ENCODE measurements around the gene XNDC1N. TPM values are rescaled to one million over a fixed set of nuclear protein-coding genes. Genes with fewer than 3 reads are reported as not detected.
A peak's percentile ranks its signal among the peaks of the same experiment; 100 is the strongest.

Gene XNDC1N
- total and polyA plus RNA-seq, 2 of the 13 experiments (the other 11 are each of a cell fraction or from before 2014, with no cell fraction given) = 3.4 to 7.5 TPM

DNA sequence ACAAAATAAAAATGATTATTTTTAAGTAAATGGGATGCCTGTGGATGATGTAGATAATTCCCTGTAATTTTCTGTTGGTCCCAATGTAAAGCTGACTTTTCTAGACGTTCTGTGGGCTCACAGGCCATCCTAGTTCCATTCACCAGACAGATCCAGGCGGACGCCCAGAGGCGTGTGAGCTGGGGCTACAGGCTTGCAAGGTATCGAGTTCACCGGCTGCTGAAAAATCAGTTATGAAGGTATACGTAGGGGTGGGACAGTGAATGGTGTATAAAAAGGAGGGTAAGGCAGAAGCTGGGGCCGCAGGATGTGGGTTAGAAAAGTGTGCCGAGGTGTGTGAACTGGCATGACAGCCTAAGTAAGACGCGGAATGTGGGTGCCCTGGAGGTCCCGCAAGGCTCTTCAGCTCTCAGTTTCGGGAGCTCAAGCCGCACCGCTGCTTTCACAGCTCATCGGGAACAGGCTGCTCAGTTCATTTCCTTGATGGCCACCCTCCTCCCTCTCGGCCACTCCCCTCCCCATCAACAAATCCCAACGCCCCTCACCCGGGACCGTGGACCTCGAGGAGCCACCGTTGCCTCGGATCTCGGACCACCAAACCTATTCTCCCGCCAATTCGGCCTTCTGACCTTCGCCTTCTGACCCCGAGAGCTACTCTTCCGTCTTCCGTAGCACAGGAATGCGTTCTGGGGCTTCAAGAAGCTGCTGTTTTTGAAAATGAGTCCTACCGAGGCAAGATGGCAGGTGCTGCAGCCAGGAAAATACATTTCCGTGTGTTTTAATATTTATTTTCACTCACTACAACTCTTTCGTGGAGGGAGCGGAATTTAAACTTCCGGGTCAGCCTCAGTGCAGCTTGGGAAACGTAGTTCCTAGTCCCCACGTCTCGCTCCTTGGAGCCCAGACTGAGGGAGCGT lies at the start of gene XNDC1N (continued):
- TF ChIP-seq ZNF558 (CRISPR knock-in tag; IDR thresholded peaks at IDR 0.05; ENCODE audit: borderline replicate concordance) (no peak), GZF1 (CRISPR knock-in tag; IDR thresholded peaks at IDR 0.05) (0 out of 2 replicates have a peak, but pooled peaks have one; percentile 34), ETV5 (CRISPR knock-in tag; IDR thresholded peaks at IDR 0.05; ENCODE audit: borderline replicate concordance) (no peak; the same call in 1 of the 2 replicates), RFXANK (CRISPR knock-in tag; IDR thresholded peaks at IDR 0.05) (no peak), POLR2A (IDR thresholded peaks at IDR 0.05; ENCODE audit: insufficient read depth in 1 of 2, low read depth in 2 of 2, low read length in 2 of 2) (peak; percentile 42 to 69), NFYC (CRISPR knock-in tag; IDR thresholded peaks at IDR 0.05) (no peak), SMAD9 (CRISPR knock-in tag; IDR thresholded peaks at IDR 0.05) (no peak), CHD4 (IDR thresholded peaks at IDR 0.05; ENCODE audit: borderline replicate concordance, low read length) (0 out of 2 replicates have a peak, but pooled peaks have one; percentile 18), SAP130 (CRISPR knock-in tag; IDR thresholded peaks at IDR 0.05; ENCODE audit: low read depth) (peak; percentile 79), FOXJ3 (CRISPR knock-in tag; IDR thresholded peaks at IDR 0.05; ENCODE audit: borderline replicate concordance) (no peak), ZNF839 (CRISPR knock-in tag; IDR thresholded peaks at IDR 0.05; ENCODE audit: borderline replicate concordance) (peak; percentile 100), ZNF260 (CRISPR knock-in tag; IDR thresholded peaks at IDR 0.05; ENCODE audit: borderline replicate concordance, low read depth) (no peak), BCL6 (CRISPR knock-in tag; IDR thresholded peaks at IDR 0.05) (no peak), ZNF749 (CRISPR knock-in tag; IDR thresholded peaks at IDR 0.05; ENCODE audit: borderline replicate concordance) (peak; percentile 26; the same call in 1 of the 2 replicates), ZBTB20 (CRISPR knock-in tag; IDR thresholded peaks at IDR 0.05; ENCODE audit: borderline replicate concordance, low read depth) (peak; percentile 51; the same call in 1 of the 2 replicates), FOSL1 (CRISPR knock-in tag; IDR thresholded peaks at IDR 0.05; ENCODE audit: borderline replicate concordance) (no peak)
- TF ChIP-seq, protein P1, sequence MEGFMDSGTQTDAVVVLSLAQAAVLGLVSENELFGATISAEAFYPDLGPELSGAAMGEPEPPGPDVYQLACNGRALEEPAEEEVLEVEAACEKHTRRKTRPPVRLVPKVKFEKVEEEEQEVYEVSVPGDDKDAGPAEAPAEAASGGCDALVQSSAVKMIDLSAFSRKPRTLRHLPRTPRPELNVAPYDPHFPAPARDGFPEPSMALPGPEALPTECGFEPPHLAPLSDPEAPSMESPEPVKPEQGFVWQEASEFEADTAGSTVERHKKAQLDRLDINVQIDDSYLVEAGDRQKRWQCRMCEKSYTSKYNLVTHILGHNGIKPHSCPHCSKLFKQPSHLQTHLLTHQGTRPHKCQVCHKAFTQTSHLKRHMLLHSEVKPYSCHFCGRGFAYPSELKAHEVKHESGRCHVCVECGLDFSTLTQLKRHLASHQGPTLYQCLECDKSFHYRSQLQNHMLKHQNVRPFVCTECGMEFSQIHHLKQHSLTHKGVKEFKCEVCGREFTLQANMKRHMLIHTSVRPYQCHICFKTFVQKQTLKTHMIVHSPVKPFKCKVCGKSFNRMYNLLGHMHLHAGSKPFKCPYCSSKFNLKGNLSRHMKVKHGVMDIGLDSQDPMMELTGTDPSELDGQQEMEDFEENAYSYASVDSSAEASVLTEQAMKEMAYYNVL (CRISPR knock-in tag; IDR thresholded peaks at IDR 0.05; ENCODE audit: borderline replicate concordance) = no peak
- TF ChIP-seq, protein P2, sequence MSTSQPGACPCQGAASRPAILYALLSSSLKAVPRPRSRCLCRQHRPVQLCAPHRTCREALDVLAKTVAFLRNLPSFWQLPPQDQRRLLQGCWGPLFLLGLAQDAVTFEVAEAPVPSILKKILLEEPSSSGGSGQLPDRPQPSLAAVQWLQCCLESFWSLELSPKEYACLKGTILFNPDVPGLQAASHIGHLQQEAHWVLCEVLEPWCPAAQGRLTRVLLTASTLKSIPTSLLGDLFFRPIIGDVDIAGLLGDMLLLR (CRISPR knock-in tag; IDR thresholded peaks at IDR 0.05) = 0 out of 2 replicates have a peak, but pooled peaks have one; percentile 39
- TF ChIP-seq, protein P3, sequence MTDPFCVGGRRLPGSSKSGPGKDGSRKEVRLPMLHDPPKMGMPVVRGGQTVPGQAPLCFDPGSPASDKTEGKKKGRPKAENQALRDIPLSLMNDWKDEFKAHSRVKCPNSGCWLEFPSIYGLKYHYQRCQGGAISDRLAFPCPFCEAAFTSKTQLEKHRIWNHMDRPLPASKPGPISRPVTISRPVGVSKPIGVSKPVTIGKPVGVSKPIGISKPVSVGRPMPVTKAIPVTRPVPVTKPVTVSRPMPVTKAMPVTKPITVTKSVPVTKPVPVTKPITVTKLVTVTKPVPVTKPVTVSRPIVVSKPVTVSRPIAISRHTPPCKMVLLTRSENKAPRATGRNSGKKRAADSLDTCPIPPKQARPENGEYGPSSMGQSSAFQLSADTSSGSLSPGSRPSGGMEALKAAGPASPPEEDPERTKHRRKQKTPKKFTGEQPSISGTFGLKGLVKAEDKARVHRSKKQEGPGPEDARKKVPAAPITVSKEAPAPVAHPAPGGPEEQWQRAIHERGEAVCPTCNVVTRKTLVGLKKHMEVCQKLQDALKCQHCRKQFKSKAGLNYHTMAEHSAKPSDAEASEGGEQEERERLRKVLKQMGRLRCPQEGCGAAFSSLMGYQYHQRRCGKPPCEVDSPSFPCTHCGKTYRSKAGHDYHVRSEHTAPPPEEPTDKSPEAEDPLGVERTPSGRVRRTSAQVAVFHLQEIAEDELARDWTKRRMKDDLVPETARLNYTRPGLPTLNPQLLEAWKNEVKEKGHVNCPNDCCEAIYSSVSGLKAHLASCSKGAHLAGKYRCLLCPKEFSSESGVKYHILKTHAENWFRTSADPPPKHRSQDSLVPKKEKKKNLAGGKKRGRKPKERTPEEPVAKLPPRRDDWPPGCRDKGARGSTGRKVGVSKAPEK (CRISPR knock-in tag; IDR thresholded peaks at IDR 0.05; ENCODE audit: borderline replicate concordance) = no peak
- TF ChIP-seq, protein P4, sequence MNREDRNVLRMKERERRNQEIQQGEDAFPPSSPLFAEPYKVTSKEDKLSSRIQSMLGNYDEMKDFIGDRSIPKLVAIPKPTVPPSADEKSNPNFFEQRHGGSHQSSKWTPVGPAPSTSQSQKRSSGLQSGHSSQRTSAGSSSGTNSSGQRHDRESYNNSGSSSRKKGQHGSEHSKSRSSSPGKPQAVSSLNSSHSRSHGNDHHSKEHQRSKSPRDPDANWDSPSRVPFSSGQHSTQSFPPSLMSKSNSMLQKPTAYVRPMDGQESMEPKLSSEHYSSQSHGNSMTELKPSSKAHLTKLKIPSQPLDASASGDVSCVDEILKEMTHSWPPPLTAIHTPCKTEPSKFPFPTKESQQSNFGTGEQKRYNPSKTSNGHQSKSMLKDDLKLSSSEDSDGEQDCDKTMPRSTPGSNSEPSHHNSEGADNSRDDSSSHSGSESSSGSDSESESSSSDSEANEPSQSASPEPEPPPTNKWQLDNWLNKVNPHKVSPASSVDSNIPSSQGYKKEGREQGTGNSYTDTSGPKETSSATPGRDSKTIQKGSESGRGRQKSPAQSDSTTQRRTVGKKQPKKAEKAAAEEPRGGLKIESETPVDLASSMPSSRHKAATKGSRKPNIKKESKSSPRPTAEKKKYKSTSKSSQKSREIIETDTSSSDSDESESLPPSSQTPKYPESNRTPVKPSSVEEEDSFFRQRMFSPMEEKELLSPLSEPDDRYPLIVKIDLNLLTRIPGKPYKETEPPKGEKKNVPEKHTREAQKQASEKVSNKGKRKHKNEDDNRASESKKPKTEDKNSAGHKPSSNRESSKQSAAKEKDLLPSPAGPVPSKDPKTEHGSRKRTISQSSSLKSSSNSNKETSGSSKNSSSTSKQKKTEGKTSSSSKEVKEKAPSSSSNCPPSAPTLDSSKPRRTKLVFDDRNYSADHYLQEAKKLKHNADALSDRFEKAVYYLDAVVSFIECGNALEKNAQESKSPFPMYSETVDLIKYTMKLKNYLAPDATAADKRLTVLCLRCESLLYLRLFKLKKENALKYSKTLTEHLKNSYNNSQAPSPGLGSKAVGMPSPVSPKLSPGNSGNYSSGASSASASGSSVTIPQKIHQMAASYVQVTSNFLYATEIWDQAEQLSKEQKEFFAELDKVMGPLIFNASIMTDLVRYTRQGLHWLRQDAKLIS (CRISPR knock-in tag; IDR thresholded peaks at IDR 0.05) = no peak
